Activated CD8-positive, alpha-beta memory T cell treated with anti-CD3 and anti-CD28 coated beads for 4 hours (primary cell): ENCODE data around the gene SCYGR4.

ENCODE experiments used
- DNase-seq, 2 donors: peaks; one replicate each; pipeline ENCODE4 v3.0.0-alpha.2; 2020; ENCODE audit warnings: low read depth in 2 of 2

The SCYGR4 gene

GRCh38 chr2:227614246-227614645 lies 3.1 kb upstream of the SCYGR4 start:
- no peak for DNase-seq

DNA sequence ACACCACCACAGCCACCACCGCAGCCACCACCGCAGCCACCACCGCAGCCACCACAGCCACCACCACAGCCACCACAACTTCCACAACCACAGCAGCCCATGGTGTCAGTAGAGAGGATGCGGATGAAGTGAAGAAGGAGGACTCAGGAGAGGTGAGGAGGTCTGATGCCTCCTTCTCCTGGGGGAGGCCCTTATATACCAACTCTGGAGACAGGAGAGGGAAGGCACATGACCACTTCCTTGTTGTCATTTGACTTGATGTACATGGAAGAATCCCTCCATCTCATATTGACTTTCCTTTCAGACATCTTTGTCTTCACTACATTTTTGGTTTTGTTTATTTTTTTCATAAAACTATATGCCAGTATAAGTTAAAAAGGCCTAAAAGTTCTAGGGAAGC lies 2.6 kb upstream of the SCYGR4 start, which contains the start of gene SCYGR3:
Gene SCYGR3, minus strand, starts transcription at position 101 of the 400 bp plus-strand sequence. Its CDS starts 0 bp downstream, at position 101.
- no peak for DNase-seq

DNA sequence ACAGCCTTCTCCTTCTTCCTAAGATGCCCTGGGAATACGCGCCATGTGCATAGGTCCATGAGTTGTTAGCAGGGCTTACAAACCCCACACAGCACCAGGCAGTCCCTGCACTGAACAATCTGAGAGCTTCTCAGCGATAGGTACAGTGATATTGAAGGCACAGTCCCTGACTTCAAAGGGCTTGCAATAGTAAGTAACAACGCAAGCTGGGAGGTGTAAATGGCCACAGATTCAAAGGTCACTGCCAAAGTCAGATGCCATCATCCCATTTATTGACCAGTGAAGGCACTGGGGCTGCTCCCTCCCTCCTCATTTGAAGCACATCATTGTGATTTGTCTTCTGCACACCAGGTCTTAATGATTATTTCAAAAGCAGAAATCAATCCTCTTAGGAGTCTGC lies 2.1 kb upstream of the SCYGR4 start:
- DNase-seq: no peak

DNA sequence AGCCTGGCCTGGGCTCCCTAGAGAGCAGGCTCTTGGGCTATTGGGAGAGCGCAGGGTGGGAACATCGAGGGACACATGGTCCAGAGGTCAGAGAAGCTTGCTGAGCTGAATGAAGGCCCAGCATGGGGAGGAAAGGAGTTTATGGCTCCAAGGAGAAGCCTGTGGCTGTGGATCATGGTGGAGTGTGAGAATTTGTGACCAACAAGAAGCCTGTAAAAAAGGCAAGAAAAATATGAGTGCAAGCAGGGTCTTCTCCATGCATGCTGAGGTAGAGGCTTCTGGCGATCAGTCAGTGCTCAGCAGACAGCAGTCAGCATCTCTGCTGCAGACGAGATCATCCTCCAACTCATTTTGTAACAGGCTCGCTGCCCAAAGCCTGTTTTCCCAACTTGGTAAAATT lies 1.4 kb upstream of the SCYGR4 start:
- DNase-seq: no peak

DNA sequence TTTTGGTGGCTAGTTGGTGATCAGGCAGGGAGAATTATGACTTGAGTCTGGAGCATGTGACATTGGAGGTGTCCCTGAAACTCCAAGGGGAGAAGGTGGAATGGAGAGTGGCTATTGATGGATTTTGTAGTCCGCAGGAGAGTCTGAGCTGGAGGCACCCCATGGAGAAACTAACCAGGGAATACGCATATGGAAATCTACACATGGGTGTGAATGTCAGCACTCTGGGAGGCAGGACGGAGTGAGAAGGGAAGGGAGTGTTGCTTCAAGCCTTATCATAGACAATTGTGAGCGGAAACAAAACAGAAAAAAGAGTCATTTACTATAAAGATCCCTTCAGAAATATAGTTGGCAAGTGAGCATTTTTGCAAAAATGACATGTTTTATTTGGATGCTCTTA lies 667 bp upstream of the SCYGR4 start:
- no peak for DNase-seq

DNA sequence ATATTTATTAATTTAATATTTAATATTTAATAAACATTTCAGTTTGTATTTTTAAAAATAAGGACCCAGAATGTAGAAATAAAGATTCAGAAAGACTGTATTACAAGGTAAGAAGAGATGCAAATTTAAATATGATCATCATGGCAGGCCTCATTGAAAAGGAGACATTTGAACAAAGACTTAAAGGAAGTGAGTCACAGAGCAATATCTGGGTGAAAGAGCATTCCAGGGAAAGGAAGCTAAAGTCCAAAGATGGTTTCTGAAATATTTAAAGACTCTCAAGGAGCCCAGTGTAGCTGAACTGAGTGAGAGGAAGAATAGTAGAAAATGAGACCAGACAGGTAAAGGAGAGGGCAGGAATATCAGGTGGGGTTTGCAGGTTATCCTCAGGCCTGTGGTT lies 5.9 kb downstream of the SCYGR4 start:
- no peak for DNase-seq

- DNase-seq: no peak
These were observed 8.1 kb downstream of the SCYGR4 start for GRCh38 chr2:227625420-227625819.

DNA sequence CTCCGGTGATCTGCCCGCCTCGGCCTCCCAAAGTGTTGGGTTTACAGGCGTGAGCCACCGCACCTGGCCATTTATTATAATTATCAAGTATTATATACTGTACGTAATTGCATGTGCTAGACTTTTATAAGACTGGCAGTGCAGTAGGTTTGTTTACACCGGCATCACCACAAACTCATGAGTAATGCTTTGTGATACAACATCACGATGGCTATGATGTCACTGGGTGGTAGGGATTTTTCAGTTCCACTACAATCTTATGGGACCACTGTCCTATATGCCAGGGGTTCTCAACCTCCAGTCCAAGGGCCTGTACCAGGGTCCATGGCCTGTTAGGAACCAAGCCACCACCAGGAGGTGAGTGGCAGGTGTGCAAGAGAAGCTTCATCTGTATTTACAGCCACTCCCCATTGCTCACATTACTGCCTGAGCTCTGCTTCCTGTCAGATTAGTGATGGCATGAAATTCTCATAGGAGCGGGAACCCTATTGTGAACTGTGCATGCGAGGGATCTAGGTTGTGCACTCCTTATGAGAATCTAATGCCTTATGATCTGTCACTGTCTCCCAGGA lies 9.4 kb downstream of the SCYGR4 start:
- DNase-seq: no peak

- no peak for DNase-seq
These were observed 10.5 kb downstream of the SCYGR4 start for GRCh38 chr2:227627769-227628168.

- DNase-seq: no peak
These were observed 12.1 kb downstream of the SCYGR4 start for GRCh38 chr2:227629435-227629834.

- no peak for DNase-seq
These were observed 13.0 kb downstream of the SCYGR4 start for GRCh38 chr2:227630322-227630721.

GRCh38 chr2:227632827-227633226 lies 15.5 kb downstream of the SCYGR4 start:
- DNase-seq: no peak

DNA sequence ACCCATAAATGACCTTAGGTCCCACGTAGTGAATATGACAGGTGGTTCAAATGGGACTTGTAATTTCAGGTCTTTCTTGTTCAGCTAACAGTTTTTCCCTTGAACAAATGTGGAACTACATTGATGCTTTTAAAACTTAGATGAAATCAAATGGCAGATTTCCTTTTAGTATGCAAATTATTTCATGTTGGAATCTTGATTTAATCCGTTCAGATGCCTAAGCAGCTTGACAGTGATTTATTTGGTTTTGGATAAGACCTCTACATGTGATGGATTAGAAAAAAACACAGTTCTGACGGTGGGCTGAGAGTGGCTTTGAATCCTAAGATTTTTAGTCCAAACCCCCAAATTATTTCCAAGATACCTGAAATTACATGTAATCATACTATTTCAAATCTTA lies 16.9 kb downstream of the SCYGR4 start:
- no peak for DNase-seq

DNA sequence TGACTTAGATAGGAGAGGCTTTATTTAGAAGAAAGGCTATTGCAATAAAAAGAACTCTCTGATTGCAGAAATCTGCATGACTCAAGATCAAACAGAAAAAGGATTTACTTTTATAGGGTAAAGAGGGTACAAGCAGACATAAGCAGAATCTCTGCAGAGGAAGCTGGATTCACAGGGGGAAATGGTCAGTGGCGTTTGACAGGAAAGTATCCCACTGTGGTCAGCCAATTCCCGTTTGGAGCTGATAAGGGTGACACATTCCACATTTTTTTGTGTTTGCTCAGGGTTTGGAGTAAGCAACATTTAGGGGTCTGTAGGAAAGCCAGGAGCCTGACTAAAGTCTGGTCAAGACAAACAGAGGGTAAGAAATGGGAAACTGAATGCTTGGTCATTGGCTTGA lies 25.4 kb downstream of the SCYGR4 start:
- no peak for DNase-seq

- DNase-seq: no peak
These were observed 26.8 kb downstream of the SCYGR4 start for GRCh38 chr2:227643990-227644551.

GRCh38 chr2:227653419-227653818 lies 36.1 kb downstream of the SCYGR4 start:
- DNase-seq: no peak

GRCh38 chr2:227654426-227654825 lies 37.1 kb downstream of the SCYGR4 start:
- DNase-seq: no peak

- no peak for DNase-seq
These were observed 38.2 kb downstream of the SCYGR4 start for GRCh38 chr2:227655454-227655853.

DNA sequence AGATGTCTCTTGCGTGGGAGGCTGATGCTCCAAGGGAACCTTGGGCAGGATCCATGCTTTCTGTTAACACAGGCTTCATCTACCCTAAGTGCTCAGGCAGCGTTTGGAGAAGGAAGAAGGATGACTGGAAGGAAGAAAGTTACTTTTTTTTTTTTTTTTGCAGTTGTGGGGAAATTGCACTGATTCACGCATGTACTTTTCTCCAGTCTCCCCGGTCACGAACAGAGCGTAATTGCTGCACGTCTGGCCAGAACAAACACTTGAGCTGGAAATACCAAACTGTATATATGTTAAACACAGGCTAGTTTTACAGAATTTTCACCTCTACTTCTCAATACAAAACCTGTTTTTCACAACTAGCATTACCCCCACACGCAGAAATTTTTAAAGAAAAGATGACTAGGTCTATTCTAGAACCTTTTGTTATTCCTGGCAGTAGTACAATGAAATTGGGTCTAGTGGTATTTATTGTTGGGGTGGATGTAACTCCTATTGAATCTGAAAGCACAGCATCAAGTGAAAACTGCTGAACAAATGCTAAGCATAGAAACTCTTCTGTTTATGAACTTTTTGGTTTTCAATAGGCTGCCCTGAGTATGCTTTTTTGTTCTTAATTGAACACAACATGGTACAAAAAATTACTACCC lies 40.0 kb downstream of the SCYGR4 start:
- no peak for DNase-seq

GRCh38 chr2:227661025-227661649 lies 43.8 kb downstream of the SCYGR4 start:
- no peak for DNase-seq

DNA sequence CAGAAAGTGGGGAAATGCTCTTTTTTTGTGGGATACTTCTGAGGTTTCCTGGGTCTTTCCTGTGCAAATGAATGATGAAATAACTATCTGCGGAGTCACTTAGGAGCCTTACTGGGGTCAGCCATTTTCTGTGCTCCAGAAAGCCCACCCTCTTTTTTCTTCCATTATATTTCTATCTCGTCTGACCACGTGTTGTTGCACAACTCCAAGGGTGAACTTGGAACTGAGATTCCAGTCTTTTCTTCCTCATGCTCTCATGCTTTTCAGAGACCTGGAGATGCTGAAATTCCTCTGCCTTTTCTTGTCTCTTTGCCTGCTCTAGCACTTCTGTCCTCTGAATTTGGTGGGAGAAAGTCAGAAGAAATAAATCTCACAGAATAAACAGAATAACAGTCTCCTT lies 44.5 kb downstream of the SCYGR4 start:
- no peak for DNase-seq

DNA sequence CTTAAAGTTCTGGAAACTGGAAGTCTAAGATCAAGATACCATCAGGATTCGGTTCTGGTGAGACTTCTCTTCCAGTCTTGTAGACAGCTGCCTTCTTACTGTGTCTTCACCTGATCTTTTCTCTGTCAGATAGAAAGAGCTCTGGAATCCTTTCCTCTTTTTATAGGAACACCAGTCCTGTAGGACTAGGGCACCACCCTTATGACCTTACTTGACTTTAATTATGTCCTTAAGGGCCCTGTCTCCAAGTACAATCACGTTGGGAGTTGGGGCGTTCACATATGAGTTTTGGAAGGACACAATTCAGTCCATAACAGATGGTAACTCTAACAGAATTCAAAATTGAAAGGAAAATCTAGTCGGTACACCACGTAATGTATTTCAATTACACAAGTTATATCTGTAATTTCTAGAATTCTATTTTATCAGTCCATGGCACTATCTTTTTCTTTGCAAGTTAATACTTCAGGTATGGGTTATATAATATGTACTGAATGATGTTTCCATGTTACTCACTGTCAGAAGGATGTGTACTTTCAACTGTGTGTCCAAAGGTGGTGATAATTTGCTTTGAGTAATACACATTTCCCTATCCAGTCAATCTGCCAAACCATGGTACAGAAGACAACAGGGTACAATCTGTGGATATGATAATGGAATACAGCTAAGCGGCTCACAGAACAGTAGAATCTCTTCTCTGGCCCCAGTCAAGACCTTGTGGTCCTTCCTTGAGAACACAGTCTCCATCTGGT lies 48.1 kb downstream of the SCYGR4 start:
- DNase-seq: no peak
